Endothelial cell of umbilical vein (primary cell): Measurements from ENCODE around the gene TMEM182. TPM values are rescaled to one million over a fixed set of nuclear protein-coding genes. Genes with fewer than 3 reads are reported as not detected.

ENCODE experiments used
- BruUV-seq: library from RNA; stranded (reverse); fragments of 400-500 nt; replicated peaks from 2 replicates; lab custom pipeline; 2021; lab: Mats Ljungman, UMichigan
- CTCF ChIA-PET: fragments of 300-600, 350-600 bp; sonication (Branson Sonifier 250); formaldehyde crosslinking; loops from one replicate; lab custom pipeline; 2021; ENCODE audit warnings: antibody characterized with exemption, inconsistent platforms; lab: Charles Lee
- POLR2A ChIA-PET: fragments of 300-600, 350-600 bp; sonication (Branson Sonifier 250); formaldehyde crosslinking; loops from one replicate; lab custom pipeline; 2021; ENCODE audit warnings: antibody characterized with exemption, inconsistent platforms; lab: Charles Lee
- DNase-seq: peaks from one replicate; pipeline ENCODE4 v3.0.0-alpha.2; 2011; ENCODE audit warnings: low read depth, low spot score
- FAIRE-seq: peaks from 2 replicates; lab custom pipeline; 2011; peaks lifted over from hg19 to GRCh38; lab: Jason Lieb, UNC
- H2AFZ ChIP-seq: 2 replicates; pipeline ENCODE4 v1.6.0; 2012; ENCODE audit warnings: low read depth, low read length, control low read depth, inconsistent platforms
- H3K27ac ChIP-seq: 2 replicates; pipeline ENCODE4 v1.5.1; 2011; ENCODE audit warnings: low read depth, mild to moderate bottlenecking, control low read depth, low read length, moderate library complexity; ENCODE audit not compliant: insufficient read depth
- H3K27me3 ChIP-seq, 2 experiments: 2 replicates each; pipeline versions ENCODE4 v1.6.0 to v1.6.1; 2011; ENCODE audit warnings: low read length in 2 of 2, mixed read lengths in 1 of 2; ENCODE audit not compliant: control insufficient read depth in 2 of 2, insufficient read depth in 2 of 2
- H3K36me3 ChIP-seq, 2 experiments: 2 replicates in 1 of 2; 3 replicates in 1 of 2; pipeline ENCODE4 v1.5.1; 2011; ENCODE audit warnings: low read length in 2 of 2, mild to moderate bottlenecking in 1 of 2, moderate library complexity in 1 of 2; ENCODE audit not compliant: control insufficient read depth in 2 of 2, insufficient read depth in 2 of 2; ENCODE audit errors: extremely low read depth in 1 of 2
- H3K4me1 ChIP-seq: 3 replicates; pipeline ENCODE4 v1.5.1; 2011; ENCODE audit warnings: mild to moderate bottlenecking, low read length; ENCODE audit not compliant: control insufficient read depth, insufficient read depth; ENCODE audit errors: extremely low read depth
- H3K4me2 ChIP-seq: 2 replicates; pipeline ENCODE4 v1.6.1; 2011; ENCODE audit warnings: low read length, control low read depth, mixed read lengths; ENCODE audit not compliant: insufficient read depth
- H3K4me3 ChIP-seq, 3 experiments: fragments of 200-600 bp in 1 of 3; sonication (generic), shearing (Covaris generic) in 1 of 3; replicated peaks in 1 of 3; 2 replicates each; pipeline ENCODE4 v1.5.1; 2011 to 2016; ENCODE audit warnings: control low read depth in 3 of 3, low read length in 3 of 3, mild to moderate bottlenecking in 2 of 3, inconsistent platforms in 1 of 3, low read depth in 1 of 3, moderate library complexity in 1 of 3; ENCODE audit not compliant: insufficient read depth in 1 of 3
- H3K79me2 ChIP-seq: 2 replicates; pipeline ENCODE4 v1.6.0; 2012; ENCODE audit warnings: low read length, inconsistent platforms; ENCODE audit not compliant: control insufficient read depth, insufficient read depth
- H3K9ac ChIP-seq: replicated peaks from 2 replicates; pipeline ENCODE3; 2011; ENCODE audit warnings: low read length, control low read depth; ENCODE audit not compliant: insufficient read depth; ENCODE audit errors: extremely low read depth
- H3K9me1 ChIP-seq: replicated peaks from 3 replicates; pipeline ENCODE4 v1.6.0; 2011; ENCODE audit warnings: mild to moderate bottlenecking, low read length; ENCODE audit not compliant: control insufficient read depth, insufficient read depth; ENCODE audit errors: extremely low read depth
- H3K9me3 ChIP-seq: replicated peaks from 2 replicates; pipeline ENCODE4 v1.5.1; 2012; ENCODE audit warnings: low read length, inconsistent platforms; ENCODE audit not compliant: control insufficient read depth, insufficient read depth
- H4K20me1 ChIP-seq: replicated peaks from 2 replicates; pipeline ENCODE3; 2011; ENCODE audit warnings: mild to moderate bottlenecking, low read length; ENCODE audit not compliant: control insufficient read depth, insufficient read depth; ENCODE audit errors: extremely low read depth
- EZH2 ChIP-seq: IDR thresholded peaks from 2 replicates; pipeline ENCODE4 v1.6.1; 2012; ENCODE audit warnings: borderline replicate concordance, low read depth, mild to moderate bottlenecking, moderate library complexity, low read length, inconsistent platforms; ENCODE audit not compliant: severe bottlenecking
- FOS ChIP-seq: IDR thresholded peaks from 2 replicates; pipeline ENCODE4 v1.6.1; 2011; ENCODE audit warnings: mild to moderate bottlenecking, low read length, moderate library complexity, borderline replicate concordance; ENCODE audit not compliant: insufficient read depth
- GATA2 ChIP-seq: IDR thresholded peaks from 2 replicates; pipeline ENCODE4 v1.7.0; 2011; ENCODE audit warnings: low read depth, mild to moderate bottlenecking, moderate library complexity, mixed read lengths, low read length; ENCODE audit not compliant: insufficient read length, insufficient read depth
- JUN ChIP-seq: IDR thresholded peaks from 2 replicates; pipeline ENCODE4 v1.6.1; 2011; ENCODE audit warnings: borderline replicate concordance, low read depth; ENCODE audit not compliant: insufficient read length, insufficient read depth
- MYC ChIP-seq: IDR thresholded peaks from one replicate; pipeline ENCODE4 v1.6.1; 2011; ENCODE audit warnings: mild to moderate bottlenecking, low read depth, low read length
- POLR2A ChIP-seq: IDR thresholded peaks from 2 replicates; pipeline ENCODE4 v1.6.1; 2012; ENCODE audit warnings: low read depth, mild to moderate bottlenecking, control low read depth, low read length
- POLR2AphosphoS5 ChIP-seq: IDR thresholded peaks from 2 replicates; pipeline ENCODE4 v1.6.1; 2012; ENCODE audit warnings: low read depth, mild to moderate bottlenecking, control low read depth, low read length, moderate library complexity; ENCODE audit not compliant: insufficient read depth
- dilution Hi-C: fragments of 300-500 bp; cut with MboI; formaldehyde crosslinking; loops from one replicate; pipeline ENCODE4 v1.15.0; 2019; ENCODE audit warnings: low sequenced_read_pairs; ENCODE audit not compliant: extremely low pct_ligation_motif_present
- intact Hi-C: fragments of 100-400 bp; cut with micrococcal nuclease; formaldehyde crosslinking; loops from one replicate; pipeline ENCODE4 v1.10.0; 2022
- polyA plus RNA-seq, 4 experiments: library from polyadenylated mRNA; depleted of rRNA in 3 of 4; stranded (reverse) in 3 of 4; unstranded in 1 of 4; fragments of >200 nt; gene quantifications; 2 replicates each; pipeline versions ENCODE4 v1.2.1 to v1.2.3, GENCODE V29; 2011 to 2012; ENCODE audit warnings: missing spikeins in 1 of 4
- total RNA-seq: library from RNA; stranded (reverse); gene quantifications from 2 replicates; pipeline ENCODE4 v1.2.3, GENCODE V29; 2021
- TF ChIP-seq, protein P1 (sequence below), 2 donors: IDR thresholded peaks; 1 replicate in 1 of 2; 2 replicates in 1 of 2; pipeline ENCODE4 v1.5.1; 2011; ENCODE audit warnings: low read length in 2 of 2, mild to moderate bottlenecking in 2 of 2, moderate library complexity in 2 of 2, control low read depth in 1 of 2, inconsistent platforms in 1 of 2, low read depth in 1 of 2; ENCODE audit not compliant: insufficient read depth in 1 of 2; ENCODE audit errors: extremely low read depth in 1 of 2
- TF ChIP-seq, protein P2 (sequence below): IDR thresholded peaks from 2 replicates; pipeline ENCODE4 v1.6.1; 2011; ENCODE audit not compliant: insufficient read depth, insufficient read length

The TMEM182 gene
- total and polyA plus RNA-seq, 2 donors (not counting 3 experiments of a cell fraction or from before 2014, with no cell fraction given): 0.69 to 0.95 TPM

DNA sequence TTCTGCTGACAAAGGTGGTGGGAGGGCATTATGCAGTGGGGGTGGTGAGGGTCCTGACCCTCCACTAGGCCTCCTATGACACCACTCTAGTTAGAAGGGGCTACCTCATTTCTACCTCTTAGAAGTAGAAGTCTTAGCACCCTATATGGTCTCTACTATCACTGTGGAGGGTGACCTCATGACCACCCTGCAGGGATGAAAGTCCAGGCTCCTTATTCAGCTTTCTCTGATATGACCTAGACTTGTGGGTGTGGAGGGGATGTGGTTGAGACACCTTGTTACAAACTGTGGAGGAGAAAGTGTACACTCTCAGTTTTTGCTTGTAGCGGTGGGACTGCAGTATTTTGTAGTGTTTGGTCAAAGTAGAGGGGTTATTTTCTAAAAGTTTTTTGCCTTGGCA lies 18.6 kb downstream of the TMEM182 start:
- Histone ChIP-seq H3K4me3 (no peak overlapping the region), H3K9me1 (no peaks in the 10 kb centered on the region), H3K4me1 (no peaks in the 10 kb centered on the region), H3K27ac (no peak overlapping the region), H3K27me3 (no peaks in the 10 kb centered on the region), H3K36me3 (no peaks in the 10 kb centered on the region), H3K79me2 (no peaks in the 10 kb centered on the region), H4K20me1 (no peaks in the 10 kb centered on the region), H3K9me3 (no peaks in the 10 kb centered on the region), H3K4me2 (no peak overlapping the region), H3K9ac (no peak overlapping the region), H2AFZ (no peak overlapping the region)
- dilution Hi-C loops: no loop called here
- TF ChIP-seq, protein P1, sequence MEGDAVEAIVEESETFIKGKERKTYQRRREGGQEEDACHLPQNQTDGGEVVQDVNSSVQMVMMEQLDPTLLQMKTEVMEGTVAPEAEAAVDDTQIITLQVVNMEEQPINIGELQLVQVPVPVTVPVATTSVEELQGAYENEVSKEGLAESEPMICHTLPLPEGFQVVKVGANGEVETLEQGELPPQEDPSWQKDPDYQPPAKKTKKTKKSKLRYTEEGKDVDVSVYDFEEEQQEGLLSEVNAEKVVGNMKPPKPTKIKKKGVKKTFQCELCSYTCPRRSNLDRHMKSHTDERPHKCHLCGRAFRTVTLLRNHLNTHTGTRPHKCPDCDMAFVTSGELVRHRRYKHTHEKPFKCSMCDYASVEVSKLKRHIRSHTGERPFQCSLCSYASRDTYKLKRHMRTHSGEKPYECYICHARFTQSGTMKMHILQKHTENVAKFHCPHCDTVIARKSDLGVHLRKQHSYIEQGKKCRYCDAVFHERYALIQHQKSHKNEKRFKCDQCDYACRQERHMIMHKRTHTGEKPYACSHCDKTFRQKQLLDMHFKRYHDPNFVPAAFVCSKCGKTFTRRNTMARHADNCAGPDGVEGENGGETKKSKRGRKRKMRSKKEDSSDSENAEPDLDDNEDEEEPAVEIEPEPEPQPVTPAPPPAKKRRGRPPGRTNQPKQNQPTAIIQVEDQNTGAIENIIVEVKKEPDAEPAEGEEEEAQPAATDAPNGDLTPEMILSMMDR (IDR thresholded peaks at IDR 0.05; ENCODE audit: extremely low read depth in 1 of 2, insufficient read depth in 1 of 2, low read depth in 1 of 2, low read length in 2 of 2): no peak
- TF ChIP-seq POLR2A (no peak), GATA2 (no peak), EZH2 (no peak), MYC (no peak), POLR2AphosphoS5 (no peak), JUN (no peak), FOS (no peak)
- TF ChIP-seq, protein P2, sequence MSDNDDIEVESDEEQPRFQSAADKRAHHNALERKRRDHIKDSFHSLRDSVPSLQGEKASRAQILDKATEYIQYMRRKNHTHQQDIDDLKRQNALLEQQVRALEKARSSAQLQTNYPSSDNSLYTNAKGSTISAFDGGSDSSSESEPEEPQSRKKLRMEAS: no peak
- no TSS peak for BruUV-seq
- intact Hi-C loops: no loop called here
- FAIRE-seq (no peak), DNase-seq (no peak)
- ChIA-PET CTCF (interaction anchor here (1.8 kb wide), 1 partner anchor 27 kb away, joined by 5 read pairs; no protein-coding TSS in a partner anchor), POLR2A (no interaction called here)
